Ovary (tissue), 9 donors: ENCODE measurements around the gene CLASP1. TPM values are rescaled to one million over a fixed set of nuclear protein-coding genes. Genes with fewer than 3 reads are reported as not detected.

Source experiments
- DNase-seq, 5 donors: peaks; one replicate each; pipeline ENCODE4 v3.0.0-alpha.2; 2019 to 2020
- H3K27ac ChIP-seq, 2 donors: fragments of 200-600 bp; one replicate each; pipeline versions ENCODE4 v1.5.1 to v1.8.0; 2019 to 2022
- H3K27me3 ChIP-seq: fragments of 200-600 bp; one replicate; pipeline ENCODE4 v1.8.0; 2022
- H3K36me3 ChIP-seq: fragments of 200-600 bp; sonication (generic); one replicate; pipeline ENCODE4 v1.5.1; 2019
- H3K4me1 ChIP-seq: one replicate; pipeline ENCODE4 v1.8.1; 2013; ENCODE audit warnings: mild to moderate bottlenecking, moderate library complexity; ENCODE audit not compliant: insufficient read depth
- H3K4me3 ChIP-seq: fragments of 200-600 bp; sonication (generic); one replicate; pipeline ENCODE4 v1.5.1; 2017
- H3K9me3 ChIP-seq, 2 donors: fragments of 200-600 bp in 1 of 2; sonication (generic) in 1 of 2; one replicate each; pipeline versions ENCODE4 v1.5.1 to v1.8.1; 2013 to 2019; ENCODE audit warnings: mild to moderate bottlenecking in 1 of 2, moderate library complexity in 1 of 2
- EP300 ChIP-seq: sonication (generic); formaldehyde crosslinking; IDR thresholded peaks from one replicate; pipeline ENCODE4 v1.6.1; 2017; ENCODE audit warnings: antibody characterized with exemption
- POLR2A ChIP-seq: fragments of 450-650 bp; IDR thresholded peaks from one replicate; pipeline ENCODE4 v1.6.1; 2017; ENCODE audit warnings: antibody characterized with exemption, mild to moderate bottlenecking, moderate library complexity
- WGBS, 3 donors: extraction: QIAGEN DNeasy Blood & Tissue Kit in 1 of 3; methylation state at CpG; one replicate each; pipeline versions ENCODE4 v1.1.5 to v1.1.7; 2013 to 2017; 5-methylcytosine and 5-hydroxymethylcytosine counted together
- intact Hi-C, 4 donors: fragments of 100-400 bp; cut with DNase I; formaldehyde crosslinking; loops; one replicate each; pipeline versions ENCODE4 v1.11.0 to v1.15.1; 2022 to 2023
- polyA plus RNA-seq, 2 donors: library from polyadenylated mRNA; stranded (reverse); fragments of 200-250 nt in 1 of 2; fragments of 350-450 nt in 1 of 2; fragmentation: Illumina TruSeq in 1 of 2; extraction: RNeasy Lipid Tissue Mini Kit (QIAGEN cat#74804) in 1 of 2; gene quantifications; one replicate each; pipeline ENCODE4 v1.2.3, GENCODE V29; 2013 to 2014
- total RNA-seq, 7 donors: library from RNA; depleted of rRNA in 2 of 7; stranded (reverse); fragments of >200 nt in 2 of 7; fragmentation: NEBNext Ultra II Directional in 3 of 7; extraction: Animal tissue kit (Norgen Biotek cat#: 25700) in 3 of 7; gene quantifications; one replicate each; pipeline versions ENCODE4 v1.1.0 to v1.2.4, GENCODE V29; 2016 to 2023
- TF ChIP-seq, protein P1 (sequence below), 3 donors: fragments of 450-650 bp in 2 of 3; fragments of 200-600 bp in 1 of 3; IDR thresholded peaks; one replicate each; pipeline versions ENCODE4 v1.5.1 to v1.8.0; 2016 to 2022; ENCODE audit warnings: antibody characterized with exemption in 3 of 3, mild to moderate bottlenecking in 1 of 3
- donor health status: DM: no; HTN: no; CAD: no; lungs with moderate emphysema.
- donor health status: DM: no; HTN: no; CAD: no.
- donor health status: Bipolar disorder and iron deficiency.
- donor health status: DM: yes; HTN: yes; CAD: no.
- donor health status: DM: no; HTN: no; CAD: no.
- donor health status: DM: yes; HTN: yes; CAD: no.

CLASP1 gene
- total and polyA plus RNA-seq, 9 donors = 15.8 to 58.7 (median 47.9) TPM

DNA sequence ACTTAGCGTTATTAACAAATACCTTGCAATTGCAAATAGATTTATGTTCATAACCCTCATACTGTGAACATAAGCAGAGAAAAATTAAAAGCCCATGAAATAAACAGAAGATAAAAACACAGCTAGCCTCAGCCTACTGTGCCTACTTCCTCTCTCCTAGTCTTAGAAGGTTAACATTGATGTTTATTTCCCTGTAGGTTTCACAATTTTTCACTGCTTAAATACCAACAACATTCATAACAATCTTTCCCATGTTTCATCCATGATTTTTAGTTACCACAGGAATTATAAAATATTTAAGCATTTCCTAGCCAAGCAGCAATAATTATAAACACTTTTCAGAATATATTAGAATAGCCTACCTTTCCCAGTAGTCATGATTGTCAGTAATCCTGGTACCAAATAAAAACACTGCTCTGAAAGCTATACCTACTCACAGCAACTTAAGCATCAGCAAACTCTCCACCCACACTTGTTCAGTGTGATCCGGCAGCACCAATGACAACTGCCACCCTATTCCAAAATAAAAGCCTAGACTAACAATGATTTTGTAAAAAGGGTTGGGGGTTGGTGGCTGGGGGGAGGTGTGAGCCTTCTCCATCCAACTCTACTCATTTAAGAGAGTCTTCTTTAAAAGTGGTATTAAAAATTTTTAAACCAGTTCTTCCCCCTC, 159.2 kb downstream of the CLASP1 start:
- no peak overlapping the region for H3K4me3 ChIP-seq
- DNase-seq = no peak
- H3K27me3 ChIP-seq = no peaks in the 10 kb centered on the region
- TF ChIP-seq POLR2A = no peak
- TF ChIP-seq, protein P1, sequence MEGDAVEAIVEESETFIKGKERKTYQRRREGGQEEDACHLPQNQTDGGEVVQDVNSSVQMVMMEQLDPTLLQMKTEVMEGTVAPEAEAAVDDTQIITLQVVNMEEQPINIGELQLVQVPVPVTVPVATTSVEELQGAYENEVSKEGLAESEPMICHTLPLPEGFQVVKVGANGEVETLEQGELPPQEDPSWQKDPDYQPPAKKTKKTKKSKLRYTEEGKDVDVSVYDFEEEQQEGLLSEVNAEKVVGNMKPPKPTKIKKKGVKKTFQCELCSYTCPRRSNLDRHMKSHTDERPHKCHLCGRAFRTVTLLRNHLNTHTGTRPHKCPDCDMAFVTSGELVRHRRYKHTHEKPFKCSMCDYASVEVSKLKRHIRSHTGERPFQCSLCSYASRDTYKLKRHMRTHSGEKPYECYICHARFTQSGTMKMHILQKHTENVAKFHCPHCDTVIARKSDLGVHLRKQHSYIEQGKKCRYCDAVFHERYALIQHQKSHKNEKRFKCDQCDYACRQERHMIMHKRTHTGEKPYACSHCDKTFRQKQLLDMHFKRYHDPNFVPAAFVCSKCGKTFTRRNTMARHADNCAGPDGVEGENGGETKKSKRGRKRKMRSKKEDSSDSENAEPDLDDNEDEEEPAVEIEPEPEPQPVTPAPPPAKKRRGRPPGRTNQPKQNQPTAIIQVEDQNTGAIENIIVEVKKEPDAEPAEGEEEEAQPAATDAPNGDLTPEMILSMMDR (IDR thresholded peaks at IDR 0.05) = no peak
- no peak for TF ChIP-seq EP300
- peaks cover 4% of the 10 kb centered on the region for H3K4me1 ChIP-seq
- no peak overlapping the region for H3K27ac ChIP-seq
- no peaks in the 10 kb centered on the region for H3K9me3 ChIP-seq
- no peaks in the 10 kb centered on the region for H3K36me3 ChIP-seq
- intact Hi-C loops = loop anchor here in 1 of 4 donors (5.0 kb wide), 1 partner anchor 112 kb away; no protein-coding TSS in a partner anchor
- WGBS, 3 donors = 31 to 48% (median 38%) methylated on average over 2 of the region's 2 CpGs

- WGBS, 3 donors = 33 to 52% (median 43%) methylated on average over 1 of the region's 1 CpG
- H3K27me3 ChIP-seq = no peaks in the 10 kb centered on the region
- DNase-seq = no peak
- H3K4me3 ChIP-seq = no peak overlapping the region
- H3K9me3 ChIP-seq = no peaks in the 10 kb centered on the region
- TF ChIP-seq POLR2A (no peak), EP300 (no peak)
- TF ChIP-seq, protein P1 (IDR thresholded peaks at IDR 0.05) = no peak
- H3K27ac ChIP-seq = no peak overlapping the region
- no peaks in the 10 kb centered on the region for H3K36me3 ChIP-seq
- intact Hi-C loops = loop anchor here in 1 of 4 donors (5.0 kb wide), 1 partner anchor 113 kb away; no protein-coding TSS in a partner anchor
- H3K4me1 ChIP-seq = peaks cover 4% of the 10 kb centered on the region
Observed at GRCh38 chr2:121489284-121489683, 160.0 kb downstream of the CLASP1 start.

DNA sequence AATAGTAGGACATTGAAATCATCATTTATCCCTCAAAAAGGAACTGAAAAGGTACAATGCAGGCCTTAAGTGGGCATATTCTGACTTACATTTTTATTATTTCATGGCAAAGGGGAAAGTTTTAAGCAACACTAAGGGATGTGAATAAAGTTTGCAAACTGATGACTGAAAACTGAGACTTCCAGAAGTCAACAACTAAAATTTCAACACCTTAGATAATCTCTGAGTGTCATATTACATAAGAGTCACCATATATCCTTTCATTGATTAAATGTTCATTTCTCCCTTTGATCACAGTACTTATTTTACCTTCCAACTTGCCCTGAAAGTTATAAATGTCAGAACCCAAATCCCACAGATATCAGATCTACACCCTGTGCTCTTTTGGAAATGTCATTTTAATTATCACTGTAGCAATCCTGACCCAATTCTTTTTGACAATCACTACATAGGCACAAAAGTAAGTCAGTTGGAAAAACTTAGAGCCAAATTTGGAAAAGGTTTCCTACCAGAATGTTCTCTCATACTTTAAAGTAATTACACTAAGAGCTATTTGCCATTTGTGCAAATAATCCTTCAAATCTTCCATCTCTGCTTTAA, 163.0 kb downstream of the CLASP1 start:
- Histone ChIP-seq H3K27me3 (no peaks in the 10 kb centered on the region), H3K36me3 (no peaks in the 10 kb centered on the region), H3K27ac (no peak overlapping the region), H3K9me3 (no peaks in the 10 kb centered on the region), H3K4me3 (no peak overlapping the region), H3K4me1 (peaks cover 4% of the 10 kb centered on the region)
- intact Hi-C loops = loop anchor here in 1 of 4 donors (5.0 kb wide), 1 partner anchor 116 kb away; no protein-coding TSS in a partner anchor
- no peak for TF ChIP-seq EP300
- no peak for TF ChIP-seq POLR2A
- DNase-seq = no peak

GRCh38 chr2:121485039-121485438, 164.2 kb downstream of the CLASP1 start:
- intact Hi-C loops = loop anchor here in 1 of 4 donors (5.0 kb wide), 1 partner anchor 117 kb away; no protein-coding TSS in a partner anchor

More at GRCh38 chr2:121485039-121485438, 164.2 kb downstream of the CLASP1 start:
- DNase-seq = no peak
- H3K27ac ChIP-seq = no peak overlapping the region
- H3K9me3 ChIP-seq = no peaks in the 10 kb centered on the region
- H3K27me3 ChIP-seq = no peaks in the 10 kb centered on the region
- H3K36me3 ChIP-seq = no peaks in the 10 kb centered on the region
- H3K4me1 ChIP-seq = peaks cover 6% of the 10 kb centered on the region
- H3K4me3 ChIP-seq = no peak overlapping the region
- TF ChIP-seq, protein P1 (IDR thresholded peaks at IDR 0.05) = no peak
